Measurements from ENCODE around the gene PCDHB16. TPM values are rescaled to one million over a fixed set of nuclear protein-coding genes. Genes with fewer than 3 reads are reported as not detected.
"Not testable (repeated sequence)": the region's sequence is repeated elsewhere in the genome, so short reads cannot be mapped to it uniquely, and the experiment has no call there.

Gene PCDHB16
- total RNA-seq, 4 donors from 2014 or later, result 0.55 to 3.2 (median 1.9) TPM

DNA sequence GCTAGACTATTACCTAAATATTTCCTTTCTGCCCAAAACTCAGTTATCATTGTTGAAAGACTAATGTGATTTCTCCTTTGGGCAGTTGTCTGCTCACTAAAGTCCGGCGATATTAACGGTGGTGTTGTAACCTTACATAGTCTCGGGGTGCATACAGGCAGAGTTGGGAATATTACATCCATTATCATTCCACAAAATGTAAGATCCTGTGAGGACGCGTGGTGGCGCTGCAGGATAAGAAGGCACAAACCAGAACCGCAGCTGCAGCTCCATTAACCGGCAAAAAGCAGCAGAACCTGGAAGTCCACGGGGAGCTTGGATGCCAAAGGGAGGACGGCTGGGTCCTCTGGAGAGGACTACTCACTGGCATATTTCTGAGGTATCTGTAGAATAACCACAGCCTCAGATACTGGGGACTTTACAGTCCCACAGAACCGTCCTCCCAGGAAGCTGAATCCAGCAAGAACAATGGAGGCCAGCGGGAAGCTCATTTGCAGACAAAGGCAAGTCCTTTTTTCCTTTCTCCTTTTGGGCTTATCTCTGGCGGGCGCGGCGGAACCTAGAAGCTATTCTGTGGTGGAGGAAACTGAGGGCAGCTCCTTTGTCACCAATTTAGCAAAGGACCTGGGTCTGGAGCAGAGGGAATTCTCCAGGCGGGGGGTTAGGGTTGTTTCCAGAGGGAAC lies 31.6 kb downstream of the PCDHB16 start, which contains the start of gene PCDHB13:
TSS of gene PCDHB13 (plus strand) at position 264 of the 684 bp plus-strand sequence. CDS start at position 469, 205 bp downstream.
- DNase-seq (ENCODE audit: low spot score in 2 of 2); H3K4me3 ChIP-seq (ENCODE audit: low read depth, poor library complexity, severe bottlenecking); intact Hi-C loops (cut with DNase I; ENCODE audit: low total_unique reads): not testable (repeated sequence)
- WGBS, 2 donors, result 8 to 13% methylated on average over 13 of the region's 18 CpGs

DNA sequence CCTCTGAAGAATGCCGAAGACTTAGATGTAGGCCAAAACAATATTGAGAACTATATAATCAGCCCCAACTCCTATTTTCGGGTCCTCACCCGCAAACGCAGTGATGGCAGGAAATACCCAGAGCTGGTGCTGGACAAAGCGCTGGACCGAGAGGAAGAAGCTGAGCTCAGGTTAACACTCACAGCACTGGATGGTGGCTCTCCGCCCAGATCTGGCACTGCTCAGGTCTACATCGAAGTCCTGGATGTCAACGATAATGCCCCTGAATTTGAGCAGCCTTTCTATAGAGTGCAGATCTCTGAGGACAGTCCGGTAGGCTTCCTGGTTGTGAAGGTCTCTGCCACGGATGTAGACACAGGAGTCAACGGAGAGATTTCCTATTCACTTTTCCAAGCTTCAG lies 32.4 kb downstream of the PCDHB16 start:
- H3K4me3 ChIP-seq (ENCODE audit: low read depth, poor library complexity, severe bottlenecking); DNase-seq (ENCODE audit: low spot score in 2 of 2); intact Hi-C loops (cut with DNase I; ENCODE audit: low total_unique reads): not testable (repeated sequence)
- 49 to 56% methylated on average over 12 of the region's 12 CpGs for WGBS, 2 donors

DNA sequence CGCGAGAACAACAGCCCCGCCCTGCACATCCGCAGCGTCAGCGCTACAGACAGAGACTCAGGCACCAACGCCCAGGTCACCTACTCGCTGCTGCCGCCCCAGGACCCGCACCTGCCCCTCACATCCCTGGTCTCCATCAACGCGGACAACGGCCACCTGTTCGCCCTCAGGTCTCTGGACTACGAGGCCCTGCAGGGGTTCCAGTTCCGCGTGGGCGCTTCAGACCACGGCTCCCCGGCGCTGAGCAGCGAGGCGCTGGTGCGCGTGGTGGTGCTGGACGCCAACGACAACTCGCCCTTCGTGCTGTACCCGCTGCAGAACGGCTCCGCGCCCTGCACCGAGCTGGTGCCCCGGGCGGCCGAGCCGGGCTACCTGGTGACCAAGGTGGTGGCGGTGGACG lies 33.3 kb downstream of the PCDHB16 start:
- DNase-seq (ENCODE audit: low spot score in 2 of 2); intact Hi-C loops (cut with DNase I; ENCODE audit: low total_unique reads); H3K4me3 ChIP-seq (ENCODE audit: low read depth, poor library complexity, severe bottlenecking): not testable (repeated sequence)
- 31 to 37% methylated on average over 4 to 35 of the region's 40 CpGs for WGBS, 2 donors

DNA sequence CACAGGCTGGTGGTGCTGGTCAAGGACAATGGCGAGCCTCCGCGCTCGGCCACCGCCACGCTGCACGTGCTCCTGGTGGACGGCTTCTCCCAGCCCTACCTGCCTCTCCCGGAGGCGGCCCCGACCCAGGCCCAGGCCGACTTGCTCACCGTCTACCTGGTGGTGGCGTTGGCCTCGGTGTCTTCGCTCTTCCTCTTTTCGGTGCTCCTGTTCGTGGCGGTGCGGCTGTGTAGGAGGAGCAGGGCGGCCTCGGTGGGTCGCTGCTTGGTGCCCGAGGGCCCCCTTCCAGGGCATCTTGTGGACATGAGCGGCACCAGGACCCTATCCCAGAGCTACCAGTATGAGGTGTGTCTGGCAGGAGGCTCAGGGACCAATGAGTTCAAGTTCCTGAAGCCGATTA lies 33.8 kb downstream of the PCDHB16 start:
- H3K4me3 ChIP-seq (ENCODE audit: low read depth, poor library complexity, severe bottlenecking); DNase-seq (ENCODE audit: low spot score in 2 of 2); intact Hi-C loops (cut with DNase I; ENCODE audit: low total_unique reads): not testable (repeated sequence)
- 35 to 40% methylated on average over 10 to 16 of the region's 26 CpGs for WGBS, 2 donors

DNA sequence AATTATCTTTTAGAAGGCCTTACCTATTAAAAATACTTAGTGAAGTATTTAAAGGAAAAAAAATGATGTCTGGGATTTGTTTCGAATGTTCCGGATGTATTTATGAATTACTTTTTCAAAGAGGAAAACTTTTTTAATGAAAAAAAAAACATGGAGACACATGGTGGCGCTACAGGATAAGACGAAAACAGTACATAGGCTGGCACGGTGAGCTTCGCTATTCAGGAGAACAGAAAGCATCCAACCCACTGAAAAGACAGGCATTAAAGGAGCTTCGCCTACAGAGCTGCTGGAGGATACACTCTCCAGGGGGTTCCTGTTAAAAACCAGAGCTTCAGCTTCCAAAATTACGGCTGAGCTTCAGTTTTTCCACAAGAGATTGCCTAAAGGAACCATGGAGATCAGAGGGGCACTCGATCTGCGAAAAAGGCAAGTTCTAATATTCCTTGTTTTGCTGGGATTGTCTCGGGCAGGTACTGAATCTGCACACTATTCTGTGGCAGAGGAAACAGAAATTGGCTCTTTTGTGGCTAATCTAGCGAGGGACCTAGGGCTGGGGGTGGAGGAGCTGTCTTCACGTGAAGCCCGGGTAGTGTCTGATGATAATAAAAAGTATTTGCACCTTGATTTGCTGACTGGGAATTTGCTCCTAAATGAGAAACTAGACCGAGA lies 41.1 kb downstream of the PCDHB16 start, which contains the start of gene PCDHB14:
TSS of gene PCDHB14 (plus strand) at position 232 of the 672 bp plus-strand sequence. CDS start at position 395, 163 bp downstream.
- intact Hi-C loops (cut with DNase I; ENCODE audit: low total_unique reads), result no loop called here
- 28 to 29% methylated on average over 15 of the region's 15 CpGs for WGBS, 2 donors
- no peak for TF ChIP-seq POLR2A (IDR thresholded peaks at IDR 0.05)
- TF ChIP-seq, protein P1, sequence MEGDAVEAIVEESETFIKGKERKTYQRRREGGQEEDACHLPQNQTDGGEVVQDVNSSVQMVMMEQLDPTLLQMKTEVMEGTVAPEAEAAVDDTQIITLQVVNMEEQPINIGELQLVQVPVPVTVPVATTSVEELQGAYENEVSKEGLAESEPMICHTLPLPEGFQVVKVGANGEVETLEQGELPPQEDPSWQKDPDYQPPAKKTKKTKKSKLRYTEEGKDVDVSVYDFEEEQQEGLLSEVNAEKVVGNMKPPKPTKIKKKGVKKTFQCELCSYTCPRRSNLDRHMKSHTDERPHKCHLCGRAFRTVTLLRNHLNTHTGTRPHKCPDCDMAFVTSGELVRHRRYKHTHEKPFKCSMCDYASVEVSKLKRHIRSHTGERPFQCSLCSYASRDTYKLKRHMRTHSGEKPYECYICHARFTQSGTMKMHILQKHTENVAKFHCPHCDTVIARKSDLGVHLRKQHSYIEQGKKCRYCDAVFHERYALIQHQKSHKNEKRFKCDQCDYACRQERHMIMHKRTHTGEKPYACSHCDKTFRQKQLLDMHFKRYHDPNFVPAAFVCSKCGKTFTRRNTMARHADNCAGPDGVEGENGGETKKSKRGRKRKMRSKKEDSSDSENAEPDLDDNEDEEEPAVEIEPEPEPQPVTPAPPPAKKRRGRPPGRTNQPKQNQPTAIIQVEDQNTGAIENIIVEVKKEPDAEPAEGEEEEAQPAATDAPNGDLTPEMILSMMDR (IDR thresholded peaks at IDR 0.05), result no peak
- H3K4me3 ChIP-seq (ENCODE audit: low read depth, poor library complexity, severe bottlenecking), result no peak within 1 kb of the TSS
- no peak for DNase-seq (ENCODE audit: low spot score in 2 of 2)

DNA sequence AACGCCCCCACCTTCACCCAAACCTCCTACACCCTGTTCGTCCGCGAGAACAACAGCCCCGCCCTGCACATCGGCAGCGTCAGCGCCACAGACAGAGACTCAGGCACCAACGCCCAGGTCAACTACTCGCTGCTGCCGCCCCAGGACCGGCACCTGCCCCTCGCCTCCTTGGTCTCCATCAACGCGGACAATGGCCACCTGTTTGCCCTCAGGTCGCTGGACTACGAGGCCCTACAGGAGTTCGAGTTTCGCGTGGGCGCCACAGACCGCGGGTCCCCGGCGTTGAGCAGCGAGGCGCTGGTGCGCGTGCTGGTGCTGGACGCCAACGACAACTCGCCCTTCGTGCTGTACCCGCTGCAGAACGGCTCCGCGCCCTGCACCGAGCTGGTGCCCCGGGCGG lies 42.7 kb downstream of the PCDHB16 start:
- DNase-seq (ENCODE audit: low spot score in 2 of 2); intact Hi-C loops (cut with DNase I; ENCODE audit: low total_unique reads); H3K4me3 ChIP-seq (ENCODE audit: low read depth, poor library complexity, severe bottlenecking): not testable (repeated sequence)
- WGBS, 2 donors, result 20 to 31% methylated on average over 15 to 19 of the region's 40 CpGs

DNA sequence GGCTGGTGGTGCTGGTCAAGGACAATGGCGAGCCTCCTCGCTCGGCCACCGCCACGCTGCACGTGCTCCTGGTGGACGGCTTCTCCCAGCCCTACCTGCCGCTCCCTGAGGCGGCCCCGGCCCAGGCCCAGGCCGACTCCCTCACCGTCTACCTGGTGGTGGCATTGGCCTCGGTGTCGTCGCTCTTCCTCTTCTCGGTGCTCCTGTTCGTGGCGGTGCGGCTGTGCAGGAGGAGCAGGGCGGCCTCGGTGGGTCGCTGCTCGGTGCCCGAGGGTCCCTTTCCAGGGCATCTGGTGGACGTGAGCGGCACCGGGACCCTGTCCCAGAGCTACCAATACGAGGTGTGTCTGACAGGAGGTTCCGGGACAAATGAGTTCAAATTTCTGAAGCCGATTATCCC lies 43.2 kb downstream of the PCDHB16 start:
- intact Hi-C loops (cut with DNase I; ENCODE audit: low total_unique reads); H3K4me3 ChIP-seq (ENCODE audit: low read depth, poor library complexity, severe bottlenecking); DNase-seq (ENCODE audit: low spot score in 2 of 2): not testable (repeated sequence)
- 37 to 38% methylated on average over 20 to 30 of the region's 30 CpGs for WGBS, 2 donors

DNA sequence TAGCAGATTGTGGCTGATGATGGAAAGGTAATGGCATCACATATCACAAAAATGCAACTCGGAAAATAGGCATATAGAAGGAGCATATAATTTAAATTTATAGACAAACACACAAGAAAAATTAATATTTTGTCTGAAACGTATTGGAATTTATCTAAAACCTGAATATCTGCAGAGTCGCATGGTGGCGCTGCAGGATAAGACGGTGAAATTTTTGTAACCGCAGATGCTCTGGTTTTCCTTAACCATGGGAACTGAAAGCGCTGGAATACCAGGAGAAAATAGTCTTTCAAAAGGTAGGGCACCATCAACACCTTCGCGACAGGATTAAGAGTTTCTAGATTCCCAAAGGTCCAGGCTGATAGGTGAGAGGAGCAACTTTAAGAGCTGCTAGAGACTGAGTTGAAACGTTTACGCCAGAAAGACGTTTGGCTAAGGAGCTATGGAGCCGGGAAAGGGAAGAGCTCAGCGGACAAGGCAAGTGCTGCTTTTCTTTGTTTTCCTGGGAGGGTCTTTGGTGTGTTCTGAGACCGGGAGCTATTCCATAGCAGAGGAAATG lies 52.0 kb downstream of the PCDHB16 start:
- intact Hi-C loops (cut with DNase I; ENCODE audit: low total_unique reads), result no loop called here
- no peak for TF ChIP-seq POLR2A (IDR thresholded peaks at IDR 0.05)
- TF ChIP-seq, protein P1 (IDR thresholded peaks at IDR 0.05), result no peak
- no peak for DNase-seq (ENCODE audit: low spot score in 2 of 2)
- no peak overlapping the region for H3K4me3 ChIP-seq (ENCODE audit: low read depth, poor library complexity, severe bottlenecking)
- 8 to 10% methylated on average over 15 of the region's 15 CpGs for WGBS, 2 donors

Other genes starting within 250 kb of the PCDHB16 start
- under 1 TPM in 3 of 4 donors, not detected in 1; 0.21 to 0.29 (median 0.27) TPM for gene PCDHAC2, start 215.9 kb upstream of the PCDHB16 start, total RNA-seq
- not detected for gene PCDHB1, start 131.0 kb upstream of the PCDHB16 start, total RNA-seq
- gene PCDHB2, start 87.8 kb upstream of the PCDHB16 start, total RNA-seq, result 1 to 10 TPM; 2.3 to 6.2 (median 3.2) TPM
- gene PCDHB3, start 81.9 kb upstream of the PCDHB16 start, total RNA-seq, result 1 to 10 TPM in 3 of 4 donors, under 1 TPM in 1; 0.84 to 1.6 (median 1.3) TPM
- gene PCDHB4, start 60.6 kb upstream of the PCDHB16 start, total RNA-seq, result 1 to 10 TPM; 1.1 to 2.8 (median 2.0) TPM
- gene PCDHB5, start 47.2 kb upstream of the PCDHB16 start, total RNA-seq, result 1 to 10 TPM in 2 of 4 donors, under 1 TPM in 1, not detected in 1; 0.49 to 4.9 (median 1.4) TPM
- gene PCDHB6, start 32.3 kb upstream of the PCDHB16 start, total RNA-seq, result 1 to 10 TPM in 2 of 4 donors, under 1 TPM in 1, not detected in 1; 0.93 to 1.3 (median 1.3) TPM
- gene PCDHB7, start 9.7 kb upstream of the PCDHB16 start, total RNA-seq, result 1 to 10 TPM in 1 of 4 donors, under 1 TPM in 3; 0.49 to 1.1 (median 0.58) TPM
- gene PCDHB8, start 4.6 kb upstream of the PCDHB16 start, total RNA-seq, result 1 to 10 TPM in 2 of 4 donors, under 1 TPM in 2; 0.10 to 1.2 (median 0.76) TPM
- 1 to 10 TPM in 2 of 4 donors, under 1 TPM in 2; 0.38 to 2.2 (median 1.2) TPM for gene PCDHB9, start 4.8 kb downstream of the PCDHB16 start, total RNA-seq
- 1 to 10 TPM in 2 of 4 donors, under 1 TPM in 2; 0.19 to 1.5 (median 0.76) TPM for gene PCDHB10, start 10.0 kb downstream of the PCDHB16 start, total RNA-seq
- gene PCDHB11, start 17.2 kb downstream of the PCDHB16 start, total RNA-seq, result 1 to 10 TPM in 3 of 4 donors, under 1 TPM in 1; 0.63 to 1.7 (median 1.4) TPM
- gene PCDHB12, start 26.3 kb downstream of the PCDHB16 start, total RNA-seq, result 1 to 10 TPM in 2 of 4 donors, under 1 TPM in 1, not detected in 1; 0.49 to 3.2 (median 2.3) TPM
- gene PCDHB13, start 31.5 kb downstream of the PCDHB16 start, total RNA-seq, result 1 to 10 TPM; 3.3 to 9.0 (median 5.0) TPM
- gene PCDHB14, start 41.0 kb downstream of the PCDHB16 start, total RNA-seq, result 1 to 10 TPM; 5.4 to 7.5 (median 6.2) TPM
- gene PCDHB15, start 63.0 kb downstream of the PCDHB16 start, total RNA-seq, result 1 to 10 TPM in 3 of 4 donors, under 1 TPM in 1; 0.46 to 2.0 (median 1.4) TPM
- 1 to 10 TPM in 1 of 4 donors, under 1 TPM in 2, not detected in 1; 0.66 to 5.0 (median 0.67) TPM for gene SLC25A2, start 121.7 kb downstream of the PCDHB16 start, total RNA-seq
- gene TAF7, start 138.4 kb downstream of the PCDHB16 start, total RNA-seq, result 10 to 100 TPM; 46.9 to 76.0 (median 64.9) TPM
- gene PCDHGA1, start 148.1 kb downstream of the PCDHB16 start, total RNA-seq, result under 1 TPM in 3 of 4 donors, not detected in 1; 0.52 to 0.54 (median 0.53) TPM
- 1 to 10 TPM; 1.4 to 5.3 (median 1.9) TPM for gene PCDHGA2, start 156.4 kb downstream of the PCDHB16 start, total RNA-seq
- gene PCDHGA3, start 161.4 kb downstream of the PCDHB16 start, total RNA-seq, result 1 to 10 TPM; 1.0 to 3.5 (median 2.9) TPM
- 1 to 10 TPM in 3 of 4 donors, under 1 TPM in 1; 0.30 to 1.3 (median 1.1) TPM for gene PCDHGB1, start 167.7 kb downstream of the PCDHB16 start, total RNA-seq
- 1 to 10 TPM in 3 of 4 donors, under 1 TPM in 1; 0.25 to 4.3 (median 2.4) TPM for gene PCDHGA4, start 172.6 kb downstream of the PCDHB16 start, total RNA-seq
- gene PCDHGB2, start 177.6 kb downstream of the PCDHB16 start, total RNA-seq, result 1 to 10 TPM; 2.1 to 4.0 (median 2.6) TPM
- 1 to 10 TPM in 3 of 4 donors, under 1 TPM in 1; 0.51 to 3.4 (median 1.6) TPM for gene PCDHGA5, start 181.8 kb downstream of the PCDHB16 start, total RNA-seq
- gene PCDHGB3, start 187.9 kb downstream of the PCDHB16 start, total RNA-seq, result 1 to 10 TPM; 3.0 to 7.9 (median 4.8) TPM
- gene PCDHGA6, start 191.5 kb downstream of the PCDHB16 start, total RNA-seq, result 1 to 10 TPM; 2.5 to 3.7 (median 3.6) TPM
- 1 to 10 TPM; 2.2 to 2.5 (median 2.5) TPM for gene PCDHGA7, start 200.4 kb downstream of the PCDHB16 start, total RNA-seq
- gene PCDHGB4, start 205.3 kb downstream of the PCDHB16 start, total RNA-seq, result 1 to 10 TPM; 5.2 to 8.9 (median 8.4) TPM
- gene PCDHGA8, start 210.2 kb downstream of the PCDHB16 start, total RNA-seq, result 1 to 10 TPM in 3 of 4 donors, under 1 TPM in 1; 0.97 to 2.2 (median 1.6) TPM
- 10 to 100 TPM; 12.3 to 17.6 (median 14.6) TPM for gene PCDHGB5, start 215.6 kb downstream of the PCDHB16 start, total RNA-seq
- gene PCDHGA9, start 220.4 kb downstream of the PCDHB16 start, total RNA-seq, result 1 to 10 TPM; 5.6 to 8.2 (median 6.3) TPM
- gene PCDHGB6, start 225.6 kb downstream of the PCDHB16 start, total RNA-seq, result 1 to 10 TPM; 4.4 to 7.4 (median 6.6) TPM
- gene PCDHGA10, start 230.6 kb downstream of the PCDHB16 start, total RNA-seq, result 10 to 100 TPM in 1 of 4 donors, 1 to 10 TPM in 3; 6.8 to 11.7 (median 8.3) TPM
- gene PCDHGB7, start 235.3 kb downstream of the PCDHB16 start, total RNA-seq, result 10 to 100 TPM in 2 of 4 donors, 1 to 10 TPM in 2; 8.0 to 11.3 (median 10.1) TPM
- gene PCDHGA11, start 238.7 kb downstream of the PCDHB16 start, total RNA-seq, result 1 to 10 TPM; 3.2 to 6.9 (median 3.7) TPM
- gene PCDHGA12, start 248.1 kb downstream of the PCDHB16 start, total RNA-seq, result 1 to 10 TPM; 3.4 to 9.1 (median 6.3) TPM